ENCODE results near the gene KIAA0825. TPM values are rescaled to one million over a fixed set of nuclear protein-coding genes. Genes with fewer than 3 reads are reported as not detected.

KIAA0825 gene
- total and polyA plus RNA-seq, 4 donors, result 0.54 to 4.3 (median 3.7) TPM; not detected in 1

DNA sequence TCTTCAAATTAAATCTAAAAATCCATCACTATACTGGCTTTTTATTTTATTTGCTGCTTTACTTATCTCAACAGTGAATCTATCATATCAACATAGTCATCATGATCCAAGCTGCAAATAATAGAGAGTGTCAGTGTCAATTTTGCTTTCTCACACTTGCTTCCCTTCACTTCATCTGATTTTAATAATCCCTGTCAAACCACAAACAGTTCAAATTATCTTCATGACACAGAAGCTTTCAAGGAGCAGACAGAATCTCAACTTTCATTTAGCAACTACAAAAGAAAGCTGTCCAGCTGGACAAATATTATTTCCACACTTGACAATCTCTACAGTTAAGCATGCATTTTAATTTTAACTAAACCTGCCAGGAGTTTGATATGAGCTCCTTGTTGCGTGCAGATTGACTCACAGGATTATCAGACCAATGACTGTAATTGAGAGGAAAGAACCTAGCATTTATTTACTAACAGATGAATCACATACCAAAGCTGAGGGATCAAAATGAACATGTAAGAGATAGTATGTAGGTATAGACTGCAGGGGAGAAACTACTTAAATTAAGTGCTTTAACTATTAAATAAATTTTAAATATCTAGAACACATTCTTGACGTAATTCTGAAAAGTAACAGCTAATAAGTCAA lies 56.0 kb downstream of the KIAA0825 start:
- Histone ChIP-seq H3K36me3 (ENCODE audit: control insufficient read depth in 1 of 2, insufficient read depth in 2 of 2, low read length in 1 of 2) (no peaks in the 10 kb centered on the region), H3K4me3 (ENCODE audit: low read length in 2 of 2) (no peak overlapping the region), H3K27me3 (ENCODE audit: control insufficient read depth in 1 of 2, insufficient read depth in 2 of 2, low read length in 1 of 2) (no peaks in the 10 kb centered on the region), H3K4me1 (ENCODE audit: control insufficient read depth in 1 of 2, insufficient read depth in 2 of 2, low read length in 2 of 2) (no peaks in the 10 kb centered on the region), H3K9me3 (ENCODE audit: control insufficient read depth, low read length) (no peaks in the 10 kb centered on the region), H3K27ac (ENCODE audit: low read depth in 1 of 2, low read length in 2 of 2) (no peak overlapping the region)
- DNase-seq, result no peak
- intact Hi-C loops (cut with DNase I), result no loop called here
- no peak for ATAC-seq (ENCODE audit: low FRiP score)
- WGBS, 2 donors, result 85 to 89% methylated on average over 2 of the region's 2 CpGs

DNA sequence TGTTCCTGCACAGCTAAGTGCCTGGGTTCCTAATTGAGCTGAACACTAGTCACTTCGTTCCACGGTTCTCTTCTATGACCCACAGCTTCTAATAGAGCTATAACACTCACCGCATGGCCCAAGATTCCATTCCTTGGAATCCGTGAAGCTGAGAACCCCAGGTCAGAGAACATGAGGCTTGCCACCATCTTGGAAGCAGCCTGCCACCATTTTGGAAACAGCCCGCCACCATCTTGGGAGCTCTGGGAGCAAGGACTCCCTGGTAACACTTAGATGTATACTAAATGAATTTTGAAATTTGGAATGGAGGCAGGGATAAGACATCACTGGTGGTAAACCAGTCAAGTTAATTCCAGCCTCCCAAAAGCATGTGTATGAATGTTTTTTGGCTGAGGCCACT lies 60.4 kb downstream of the KIAA0825 start:
- Histone ChIP-seq H3K4me1 (ENCODE audit: control insufficient read depth in 1 of 2, insufficient read depth in 2 of 2, low read length in 2 of 2) (no peaks in the 10 kb centered on the region), H3K9me3 (ENCODE audit: control insufficient read depth, low read length) (no peaks in the 10 kb centered on the region), H3K36me3 (ENCODE audit: control insufficient read depth in 1 of 2, insufficient read depth in 2 of 2, low read length in 1 of 2) (no peaks in the 10 kb centered on the region), H3K27me3 (ENCODE audit: control insufficient read depth in 1 of 2, insufficient read depth in 2 of 2, low read length in 1 of 2) (no peaks in the 10 kb centered on the region), H3K4me3 (ENCODE audit: low read length in 2 of 2) (no peak overlapping the region), H3K27ac (ENCODE audit: low read depth in 1 of 2, low read length in 2 of 2) (no peak overlapping the region)
- intact Hi-C loops (cut with DNase I), result no loop called here
- ATAC-seq (ENCODE audit: low FRiP score), result no peak
- DNase-seq, result no peak
- WGBS, 2 donors, result 94 to 97% methylated on average over 5 of the region's 5 CpGs

- intact Hi-C loops (cut with DNase I), result no loop called here
- WGBS, 2 donors, result 58 to 73% methylated on average over 1 of the region's 1 CpG
- no peak overlapping the region for H3K4me3 ChIP-seq (ENCODE audit: low read length in 2 of 2)
- H3K9me3 ChIP-seq (ENCODE audit: control insufficient read depth, low read length), result no peaks in the 10 kb centered on the region
- no peaks in the 10 kb centered on the region for H3K4me1 ChIP-seq (ENCODE audit: control insufficient read depth in 1 of 2, insufficient read depth in 2 of 2, low read length in 2 of 2)
- H3K36me3 ChIP-seq (ENCODE audit: control insufficient read depth in 1 of 2, insufficient read depth in 2 of 2, low read length in 1 of 2), result no peaks in the 10 kb centered on the region
- ATAC-seq (ENCODE audit: low FRiP score) (no peak), DNase-seq (no peak)
- no peak overlapping the region for H3K27ac ChIP-seq (ENCODE audit: low read depth in 1 of 2, low read length in 2 of 2)
- no peaks in the 10 kb centered on the region for H3K27me3 ChIP-seq (ENCODE audit: control insufficient read depth in 1 of 2, insufficient read depth in 2 of 2, low read length in 1 of 2)
Measured at GRCh38 chr5:94551858-94552257, 66.5 kb downstream of the KIAA0825 start.

DNA sequence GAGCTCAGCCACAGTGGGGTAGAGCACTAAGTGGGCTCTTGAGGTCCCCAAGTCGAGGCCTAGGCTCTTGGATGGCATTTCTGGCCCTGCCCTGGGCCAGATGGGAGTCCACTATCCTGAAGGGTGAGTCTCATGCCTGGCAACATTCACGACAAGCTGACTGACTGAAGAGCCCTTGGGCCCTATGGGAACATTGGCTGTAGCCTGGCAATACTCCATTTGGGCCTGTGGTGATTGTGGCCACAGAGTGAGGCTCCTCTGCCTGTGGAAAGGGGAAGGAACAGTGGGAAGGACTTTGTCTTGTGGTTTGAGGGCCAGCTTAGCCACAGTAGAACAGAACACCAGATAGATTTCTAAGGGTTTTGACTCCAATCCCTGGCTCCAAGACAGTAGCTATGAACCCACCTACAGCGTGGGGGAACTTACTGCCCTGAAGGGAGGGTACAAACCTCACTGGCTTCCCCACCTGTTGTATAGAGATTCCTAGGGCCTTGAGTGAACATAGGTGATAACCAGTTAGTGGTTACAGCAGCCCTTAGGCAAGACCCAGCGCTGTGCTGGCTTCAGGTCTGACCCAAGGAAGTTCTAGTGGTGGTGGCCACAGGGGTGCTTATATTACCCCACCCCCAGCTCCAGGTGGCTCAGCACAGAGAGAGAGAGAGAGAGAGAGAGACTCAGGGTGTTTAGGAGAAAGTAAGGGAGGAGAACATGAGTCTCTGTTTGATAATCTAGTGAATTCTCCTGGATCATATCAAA lies 72.4 kb downstream of the KIAA0825 start:
- 89 to 90% methylated on average over 4 of the region's 4 CpGs for WGBS, 2 donors
- H3K27ac ChIP-seq (ENCODE audit: low read depth in 1 of 2, low read length in 2 of 2), result no peak overlapping the region
- no peaks in the 10 kb centered on the region for H3K36me3 ChIP-seq (ENCODE audit: control insufficient read depth in 1 of 2, insufficient read depth in 2 of 2, low read length in 1 of 2)
- no peaks in the 10 kb centered on the region for H3K9me3 ChIP-seq (ENCODE audit: control insufficient read depth, low read length)
- no peaks in the 10 kb centered on the region for H3K27me3 ChIP-seq (ENCODE audit: control insufficient read depth in 1 of 2, insufficient read depth in 2 of 2, low read length in 1 of 2)
- H3K4me1 ChIP-seq (ENCODE audit: control insufficient read depth in 1 of 2, insufficient read depth in 2 of 2, low read length in 2 of 2), result no peaks in the 10 kb centered on the region
- ATAC-seq (ENCODE audit: low FRiP score) (no peak), DNase-seq (peak in 1 of 2 donors; percentile 71)
- no peak overlapping the region for H3K4me3 ChIP-seq (ENCODE audit: low read length in 2 of 2)
- intact Hi-C loops (cut with DNase I), result no loop called here

- Histone ChIP-seq H3K9me3 (ENCODE audit: control insufficient read depth, low read length) (no peaks in the 10 kb centered on the region), H3K27ac (ENCODE audit: low read depth in 1 of 2, low read length in 2 of 2) (no peak overlapping the region), H3K36me3 (ENCODE audit: control insufficient read depth in 1 of 2, insufficient read depth in 2 of 2, low read length in 1 of 2) (no peaks in the 10 kb centered on the region), H3K4me3 (ENCODE audit: low read length in 2 of 2) (no peak overlapping the region), H3K27me3 (ENCODE audit: control insufficient read depth in 1 of 2, insufficient read depth in 2 of 2, low read length in 1 of 2) (no peaks in the 10 kb centered on the region), H3K4me1 (ENCODE audit: control insufficient read depth in 1 of 2, insufficient read depth in 2 of 2, low read length in 2 of 2) (no peaks in the 10 kb centered on the region)
- intact Hi-C loops (cut with DNase I), result no loop called here
- DNase-seq (no peak), ATAC-seq (ENCODE audit: low FRiP score) (no peak)
- WGBS, 2 donors, result 87 to 90% methylated on average over 7 of the region's 7 CpGs
Measured at GRCh38 chr5:94544875-94545547, 73.4 kb downstream of the KIAA0825 start.

GRCh38 chr5:94544031-94544650 lies 74.3 kb downstream of the KIAA0825 start:
- no peak for ATAC-seq (ENCODE audit: low FRiP score)
- intact Hi-C loops (cut with DNase I), result no loop called here
- H3K4me3 ChIP-seq (ENCODE audit: low read length in 2 of 2), result no peak overlapping the region
- H3K4me1 ChIP-seq (ENCODE audit: control insufficient read depth in 1 of 2, insufficient read depth in 2 of 2, low read length in 2 of 2), result no peaks in the 10 kb centered on the region
- 82 to 88% methylated on average over 1 of the region's 1 CpG for WGBS, 2 donors
- H3K27ac ChIP-seq (ENCODE audit: low read depth in 1 of 2, low read length in 2 of 2), result no peak overlapping the region
- H3K9me3 ChIP-seq (ENCODE audit: control insufficient read depth, low read length), result no peaks in the 10 kb centered on the region
- H3K36me3 ChIP-seq (ENCODE audit: control insufficient read depth in 1 of 2, insufficient read depth in 2 of 2, low read length in 1 of 2), result no peaks in the 10 kb centered on the region
- H3K27me3 ChIP-seq (ENCODE audit: control insufficient read depth in 1 of 2, insufficient read depth in 2 of 2, low read length in 1 of 2), result no peaks in the 10 kb centered on the region
- no peak for DNase-seq

DNA sequence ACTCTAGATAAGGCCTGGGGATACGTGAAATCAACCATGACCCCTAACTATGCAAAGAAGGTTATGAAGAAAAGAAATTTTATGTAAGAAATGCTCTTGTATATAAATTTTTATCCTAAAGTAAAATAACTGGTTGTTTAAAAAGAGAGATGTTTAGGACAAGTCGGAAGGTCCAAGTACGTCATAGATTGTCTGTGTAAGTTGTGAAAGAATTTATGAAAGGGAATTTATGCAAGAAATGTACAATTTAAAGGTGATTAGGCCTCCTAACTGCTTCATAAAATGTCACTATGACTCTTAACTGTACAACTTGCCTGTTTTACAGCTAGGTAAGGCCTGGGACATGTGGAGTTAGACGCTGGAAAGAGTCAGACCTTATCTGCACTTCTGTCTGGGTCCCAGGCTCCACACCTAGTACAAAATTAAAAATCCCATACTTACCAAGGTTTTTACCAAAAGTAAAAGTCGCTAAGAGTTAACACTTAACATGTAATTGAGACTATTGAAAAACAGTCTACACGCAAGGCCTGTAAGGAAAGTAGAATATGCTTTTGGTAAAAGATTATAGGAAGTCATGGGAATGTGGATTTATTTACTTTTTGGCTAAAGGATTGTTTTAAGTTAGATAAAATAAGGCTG lies 77.4 kb downstream of the KIAA0825 start:
- Histone ChIP-seq H3K27ac (ENCODE audit: low read depth in 1 of 2, low read length in 2 of 2) (no peak overlapping the region), H3K4me1 (ENCODE audit: control insufficient read depth in 1 of 2, insufficient read depth in 2 of 2, low read length in 2 of 2) (no peaks in the 10 kb centered on the region), H3K4me3 (ENCODE audit: low read length in 2 of 2) (no peak overlapping the region), H3K27me3 (ENCODE audit: control insufficient read depth in 1 of 2, insufficient read depth in 2 of 2, low read length in 1 of 2) (no peaks in the 10 kb centered on the region), H3K9me3 (ENCODE audit: control insufficient read depth, low read length) (no peaks in the 10 kb centered on the region), H3K36me3 (ENCODE audit: control insufficient read depth in 1 of 2, insufficient read depth in 2 of 2, low read length in 1 of 2) (no peaks in the 10 kb centered on the region)
- ATAC-seq (ENCODE audit: low FRiP score) (no peak), DNase-seq (no peak)
- intact Hi-C loops (cut with DNase I), result no loop called here
- 84 to 87% methylated on average over 6 of the region's 6 CpGs for WGBS, 2 donors

GRCh38 chr5:94538260-94538659 lies 80.1 kb downstream of the KIAA0825 start:
- Histone ChIP-seq H3K36me3 (ENCODE audit: control insufficient read depth in 1 of 2, insufficient read depth in 2 of 2, low read length in 1 of 2) (no peaks in the 10 kb centered on the region), H3K9me3 (ENCODE audit: control insufficient read depth, low read length) (no peaks in the 10 kb centered on the region), H3K27ac (ENCODE audit: low read depth in 1 of 2, low read length in 2 of 2) (no peak overlapping the region), H3K4me3 (ENCODE audit: low read length in 2 of 2) (no peak overlapping the region), H3K27me3 (ENCODE audit: control insufficient read depth in 1 of 2, insufficient read depth in 2 of 2, low read length in 1 of 2) (no peaks in the 10 kb centered on the region), H3K4me1 (ENCODE audit: control insufficient read depth in 1 of 2, insufficient read depth in 2 of 2, low read length in 2 of 2) (no peaks in the 10 kb centered on the region)
- DNase-seq (no peak), ATAC-seq (ENCODE audit: low FRiP score) (no peak)
- intact Hi-C loops (cut with DNase I), result no loop called here
- 84 to 88% methylated on average over 3 of the region's 3 CpGs for WGBS, 2 donors
